IPS-15b (cell line): ENCODE measurements around the gene CACNA2D2.

Experiments
- H3K27me3 ChIP-seq: one replicate; pipeline ENCODE4 v1.6.1; 2013; ENCODE audit warnings: low read length; ENCODE audit not compliant: control insufficient read depth, insufficient read depth
- H3K36me3 ChIP-seq: one replicate; pipeline ENCODE4 v1.6.1; 2013; ENCODE audit warnings: low read length; ENCODE audit not compliant: control insufficient read depth, insufficient read depth
- H3K4me1 ChIP-seq: one replicate; pipeline ENCODE4 v1.6.1; 2013; ENCODE audit warnings: mild to moderate bottlenecking, low read length; ENCODE audit not compliant: control insufficient read depth, insufficient read depth
- H3K4me3 ChIP-seq: one replicate; pipeline ENCODE4 v1.5.1; 2013; ENCODE audit warnings: low read depth, low read length
- H3K9ac ChIP-seq: one replicate; pipeline ENCODE4 v1.6.1; 2013; ENCODE audit warnings: low read depth, mild to moderate bottlenecking, low read length
- H3K9me3 ChIP-seq: one replicate; pipeline ENCODE4 v1.6.1; 2013; ENCODE audit warnings: mild to moderate bottlenecking, low read length; ENCODE audit not compliant: control insufficient read depth, insufficient read depth

CACNA2D2 gene

GRCh38 chr3:50414616-50415015 is 88.8 kb downstream of the CACNA2D2 start:
- Histone ChIP-seq H3K9me3 (no peaks in the 10 kb centered on the region), H3K9ac (no peak overlapping the region), H3K4me3 (no peak overlapping the region), H3K4me1 (no peaks in the 10 kb centered on the region), H3K36me3 (no peaks in the 10 kb centered on the region), H3K27me3 (no peaks in the 10 kb centered on the region)

GRCh38 chr3:50412231-50412754 is 91.1 kb downstream of the CACNA2D2 start:
- Histone ChIP-seq H3K27me3 (no peaks in the 10 kb centered on the region), H3K36me3 (no peaks in the 10 kb centered on the region), H3K4me3 (no peak overlapping the region), H3K9ac (no peak overlapping the region), H3K4me1 (no peaks in the 10 kb centered on the region), H3K9me3 (no peaks in the 10 kb centered on the region)

GRCh38 chr3:50411229-50411628 is 92.2 kb downstream of the CACNA2D2 start:
- H3K4me1 ChIP-seq = no peaks in the 10 kb centered on the region

GRCh38 chr3:50410608-50411139 is 92.8 kb downstream of the CACNA2D2 start:
- Histone ChIP-seq H3K36me3 (no peaks in the 10 kb centered on the region), H3K9ac (no peak overlapping the region), H3K27me3 (no peaks in the 10 kb centered on the region), H3K9me3 (no peaks in the 10 kb centered on the region), H3K4me3 (no peak overlapping the region), H3K4me1 (no peaks in the 10 kb centered on the region)

More at GRCh38 chr3:50411229-50411628, 92.2 kb downstream of the CACNA2D2 start:
- Histone ChIP-seq H3K36me3 (no peaks in the 10 kb centered on the region), H3K9ac (no peak overlapping the region), H3K9me3 (no peaks in the 10 kb centered on the region), H3K27me3 (no peaks in the 10 kb centered on the region), H3K4me3 (no peak overlapping the region)

- Histone ChIP-seq H3K27me3 (no peaks in the 10 kb centered on the region), H3K9ac (no peak overlapping the region), H3K4me1 (no peaks in the 10 kb centered on the region), H3K4me3 (no peak overlapping the region), H3K9me3 (no peaks in the 10 kb centered on the region), H3K36me3 (no peaks in the 10 kb centered on the region)
Observed at GRCh38 chr3:50410185-50410584, 93.2 kb downstream of the CACNA2D2 start.

- H3K9ac ChIP-seq = no peak overlapping the region
- H3K36me3 ChIP-seq = no peaks in the 10 kb centered on the region
- H3K4me1 ChIP-seq = no peaks in the 10 kb centered on the region
Observed at GRCh38 chr3:50408443-50408944, 94.9 kb downstream of the CACNA2D2 start.

GRCh38 chr3:50406487-50406886 is 96.9 kb downstream of the CACNA2D2 start:
- H3K4me3 ChIP-seq = no peak overlapping the region
- H3K36me3 ChIP-seq = no peaks in the 10 kb centered on the region
- H3K9ac ChIP-seq = no peak overlapping the region
- no peaks in the 10 kb centered on the region for H3K27me3 ChIP-seq
- H3K9me3 ChIP-seq = no peaks in the 10 kb centered on the region
- no peaks in the 10 kb centered on the region for H3K4me1 ChIP-seq

More at GRCh38 chr3:50408443-50408944, 94.9 kb downstream of the CACNA2D2 start:
- Histone ChIP-seq H3K9me3 (no peaks in the 10 kb centered on the region), H3K27me3 (no peaks in the 10 kb centered on the region), H3K4me3 (no peak overlapping the region)

- no peaks in the 10 kb centered on the region for H3K27me3 ChIP-seq
- H3K4me1 ChIP-seq = no peaks in the 10 kb centered on the region
- no peaks in the 10 kb centered on the region for H3K9me3 ChIP-seq
- H3K4me3 ChIP-seq = no peak overlapping the region
- no peaks in the 10 kb centered on the region for H3K36me3 ChIP-seq
- no peak overlapping the region for H3K9ac ChIP-seq
Observed at GRCh38 chr3:50405249-50405648, 98.2 kb downstream of the CACNA2D2 start.

GRCh38 chr3:50401978-50402595 is 101.3 kb downstream of the CACNA2D2 start:
- no peaks in the 10 kb centered on the region for H3K9me3 ChIP-seq
- H3K36me3 ChIP-seq = no peaks in the 10 kb centered on the region
- no peaks in the 10 kb centered on the region for H3K27me3 ChIP-seq
- no peaks in the 10 kb centered on the region for H3K4me1 ChIP-seq
- no peak overlapping the region for H3K9ac ChIP-seq
- H3K4me3 ChIP-seq = no peak overlapping the region

- H3K4me1 ChIP-seq = no peaks in the 10 kb centered on the region
- H3K27me3 ChIP-seq = no peaks in the 10 kb centered on the region
- H3K4me3 ChIP-seq = no peak overlapping the region
- H3K9ac ChIP-seq = no peak overlapping the region
- H3K36me3 ChIP-seq = no peaks in the 10 kb centered on the region
- H3K9me3 ChIP-seq = no peaks in the 10 kb centered on the region
Observed at GRCh38 chr3:50396502-50396901, 106.9 kb downstream of the CACNA2D2 start.

GRCh38 chr3:50395070-50395860 is 108.2 kb downstream of the CACNA2D2 start:
- H3K27me3 ChIP-seq = no peaks in the 10 kb centered on the region
- H3K4me3 ChIP-seq = no peak overlapping the region
- H3K36me3 ChIP-seq = no peaks in the 10 kb centered on the region
- no peak overlapping the region for H3K9ac ChIP-seq
- no peaks in the 10 kb centered on the region for H3K4me1 ChIP-seq
- H3K9me3 ChIP-seq = no peaks in the 10 kb centered on the region
